IMR-90 (cell line): Measurements from ENCODE around the gene PCNX2. TPM values are rescaled to one million over a fixed set of nuclear protein-coding genes. Genes with fewer than 3 reads are reported as not detected.

Source experiments
- ATAC-seq: fragments of 200-7000 bp; cut with Tn5 transposase; 2 replicates; pipeline ENCODE4 v1.9.1; 2020; ENCODE audit warnings: low read depth, mild to moderate bottlenecking, moderate library complexity
- BruUV-seq: library from RNA; stranded (reverse); fragments of 400-500 nt; replicated peaks from 2 replicates; lab custom pipeline; 2021; lab: Mats Ljungman, UMichigan
- CTCF ChIA-PET: fragments of 300-600 bp; formaldehyde crosslinking; extraction: SDS; loops from one replicate; lab custom pipeline; 2021; ENCODE audit warnings: antibody characterized with exemption; lab: Yijun Ruan, JAX
- POLR2A ChIA-PET: fragments of 300-600 bp; sonication (Branson Sonifier 250); formaldehyde crosslinking; loops from one replicate; lab custom pipeline; 2022; ENCODE audit warnings: antibody characterized with exemption; ENCODE audit not compliant: unreplicated experiment; lab: Charles Lee
- DNase-seq: peaks from one replicate; pipeline ENCODE4 v3.0.0; 2013
- H2AFZ ChIP-seq: replicated peaks from 2 replicates; pipeline ENCODE3; 2013; ENCODE audit warnings: low read length, mild to moderate bottlenecking; ENCODE audit not compliant: poor library complexity
- H2AK5ac ChIP-seq: 2 replicates; pipeline ENCODE4 v1.6.1; 2013; ENCODE audit warnings: low read depth, low read length, inconsistent platforms
- H2AK9ac ChIP-seq: replicated peaks from 2 replicates; pipeline ENCODE3; 2013; ENCODE audit warnings: mild to moderate bottlenecking, low read depth, low read length, moderate library complexity; ENCODE audit not compliant: poor library complexity
- H2BK120ac ChIP-seq: 2 replicates; pipeline ENCODE4 v1.6.1; 2013; ENCODE audit warnings: low read depth, low read length, inconsistent platforms
- H2BK15ac ChIP-seq: 3 replicates; pipeline ENCODE4 v1.6.1; 2013; ENCODE audit warnings: low read depth, low read length, inconsistent platforms
- H2BK20ac ChIP-seq: 2 replicates; pipeline ENCODE4 v1.6.1; 2013; ENCODE audit warnings: low read depth, mild to moderate bottlenecking, inconsistent platforms, low read length, moderate library complexity
- H2BK5ac ChIP-seq: 2 replicates; pipeline ENCODE4 v1.6.1; 2013; ENCODE audit warnings: mild to moderate bottlenecking, low read depth, low read length, inconsistent platforms; ENCODE audit not compliant: poor library complexity, severe bottlenecking
- H3K14ac ChIP-seq: replicated peaks from 2 replicates; pipeline ENCODE4 v1.6.1; 2013; ENCODE audit warnings: low read depth, low read length, inconsistent platforms
- H3K18ac ChIP-seq: 2 replicates; pipeline ENCODE4 v1.6.1; 2013; ENCODE audit warnings: low read depth, low read length, control low read depth
- H3K23ac ChIP-seq: 2 replicates; pipeline ENCODE4 v1.6.1; 2013; ENCODE audit warnings: low read depth, low read length, inconsistent platforms
- H3K27ac ChIP-seq: 2 replicates; pipeline ENCODE4 v1.5.1; 2013; ENCODE audit warnings: mild to moderate bottlenecking, control low read depth, low read length; ENCODE audit not compliant: insufficient read depth
- H3K27me3 ChIP-seq: 2 replicates; pipeline ENCODE4 v1.6.1; 2013; ENCODE audit warnings: low read length; ENCODE audit not compliant: control insufficient read depth, insufficient read depth
- H3K36me3 ChIP-seq: 2 replicates; pipeline ENCODE4 v1.6.1; 2013; ENCODE audit warnings: low read length, mixed read lengths; ENCODE audit not compliant: control insufficient read depth, insufficient read depth
- H3K4ac ChIP-seq: 2 replicates; pipeline ENCODE4 v1.6.1; 2013; ENCODE audit warnings: low read depth, low read length, inconsistent platforms
- H3K4me1 ChIP-seq: 2 replicates; pipeline ENCODE4 v1.6.1; 2013; ENCODE audit warnings: low read length, mixed read lengths; ENCODE audit not compliant: control insufficient read depth, insufficient read depth
- H3K4me2 ChIP-seq: 2 replicates; pipeline ENCODE4 v1.6.1; 2013; ENCODE audit warnings: low read depth, mild to moderate bottlenecking, control low read depth, low read length, moderate library complexity
- H3K4me3 ChIP-seq: 2 replicates; pipeline ENCODE4 v1.5.1; 2013; ENCODE audit warnings: low read depth, mild to moderate bottlenecking, control low read depth, low read length, moderate library complexity; ENCODE audit not compliant: insufficient read depth
- H3K56ac ChIP-seq: 2 replicates; pipeline ENCODE4 v1.6.1; 2013; ENCODE audit warnings: low read length, inconsistent platforms; ENCODE audit not compliant: insufficient read depth; ENCODE audit errors: extremely low read depth
- H3K79me1 ChIP-seq, 2 experiments: 2 replicates each; pipeline ENCODE4 v1.6.1; 2013; ENCODE audit warnings: low read length in 2 of 2, inconsistent platforms in 1 of 2, low read depth in 1 of 2
- H3K9ac ChIP-seq: 2 replicates; pipeline ENCODE4 v1.6.1; 2013; ENCODE audit warnings: low read depth, low read length, control low read depth
- H3K9me1 ChIP-seq: 2 replicates; pipeline ENCODE4 v1.6.1; 2013; ENCODE audit warnings: low read length, inconsistent platforms; ENCODE audit not compliant: insufficient read depth
- H3K9me3 ChIP-seq: 2 replicates; pipeline ENCODE4 v1.6.1; 2013; ENCODE audit warnings: low read length; ENCODE audit not compliant: control insufficient read depth, insufficient read depth
- H4K20me1 ChIP-seq: 2 replicates; pipeline ENCODE4 v1.6.1; 2013; ENCODE audit warnings: low read length, inconsistent platforms; ENCODE audit not compliant: insufficient read depth
- H4K5ac ChIP-seq: 2 replicates; pipeline ENCODE4 v1.6.1; 2013; ENCODE audit warnings: mild to moderate bottlenecking, low read depth, low read length, control low read depth
- H4K8ac ChIP-seq, 2 experiments: 2 replicates each; pipeline ENCODE4 v1.6.1; 2013; ENCODE audit warnings: low read depth in 2 of 2, low read length in 2 of 2, control low read depth in 1 of 2, inconsistent platforms in 1 of 2
- H4K91ac ChIP-seq: 2 replicates; pipeline ENCODE4 v1.6.1; 2013; ENCODE audit warnings: low read depth, low read length, inconsistent platforms; ENCODE audit not compliant: insufficient read depth
- NFE2L2 ChIP-seq: fragments of 150-350 bp; IDR thresholded peaks from 2 replicates; pipeline ENCODE4 v1.6.1; 2016; ENCODE audit warnings: low read depth, mild to moderate bottlenecking, low read length
- WGBS, 2 experiments: methylation state at CpG; one replicate each; pipeline versions ENCODE4 v1.1.5 to v1.1.7; 2013; ENCODE audit warnings: missing lambda C conversion rate in 2 of 2; ENCODE audit not compliant: insufficient read length in 1 of 2; ENCODE audit errors: extremely low coverage in 2 of 2; 5-methylcytosine and 5-hydroxymethylcytosine counted together
- dilution Hi-C: fragments of 300-500 bp; cut with HindIII; formaldehyde crosslinking; loops from one replicate; pipeline ENCODE4 v1.14.3; 2018; ENCODE audit warnings: low sequenced_read_pairs; ENCODE audit not compliant: unreplicated experiment
- in situ Hi-C: fragments of 300-500 bp; cut with MboI; formaldehyde crosslinking; loops from 3 replicates; pipeline ENCODE4 v1.14.3; 2019; ENCODE audit warnings: low sequenced_read_pairs, inconsistent platforms, mixed read lengths
- intact Hi-C: fragments of 100-400 bp; cut with micrococcal nuclease; formaldehyde crosslinking; loops from 2 replicates; pipeline ENCODE4 v1.10.0; 2022
- polyA plus RNA-seq, 3 experiments: library from polyadenylated mRNA; depleted of rRNA; stranded (reverse); fragments of >200 nt; gene quantifications; 2 replicates each; pipeline ENCODE4 v1.2.3, GENCODE V29; 2012; ENCODE audit warnings: low replicate concordance in 1 of 3
- total RNA-seq: library from RNA; depleted of rRNA; stranded (reverse); fragments of >200 nt; gene quantifications from 2 replicates; pipeline ENCODE4 v1.2.3, GENCODE V29; 2012

The PCNX2 gene
- total and polyA plus RNA-seq, 2 of the 4 experiments (the other 2 are of a cell fraction) = 15.9 to 22.6 TPM

GRCh38 chr1:232938926-232939325 is 356.6 kb downstream of the PCNX2 start:
- no peak overlapping the region for H3K56ac ChIP-seq
- no peak overlapping the region for H2AFZ ChIP-seq
- no peak overlapping the region for H2BK20ac ChIP-seq
- H4K20me1 ChIP-seq = no peaks in the 10 kb centered on the region
- H4K5ac ChIP-seq = no peak overlapping the region
- intact Hi-C loops = no loop called here
- no peak overlapping the region for H3K4me2 ChIP-seq
- no peak overlapping the region for H4K8ac ChIP-seq
- H3K79me1 ChIP-seq = no peaks in the 10 kb centered on the region
- no peak overlapping the region for H2AK9ac ChIP-seq
- H3K36me3 ChIP-seq = no peaks in the 10 kb centered on the region
- no peak overlapping the region for H2BK5ac ChIP-seq
- no peak overlapping the region for H3K4ac ChIP-seq
- no peak overlapping the region for H2BK15ac ChIP-seq
- H4K91ac ChIP-seq = no peak overlapping the region
- H3K9me1 ChIP-seq = no peaks in the 10 kb centered on the region
- in situ Hi-C loops = no loop called here
- no peak for TF ChIP-seq NFE2L2
- ATAC-seq = no peak
- no CpG with 5 or more reads among the region's 11 CpGs for WGBS, 2 experiments
- no peak overlapping the region for H2BK120ac ChIP-seq
- DNase-seq = no peak
- no TSS peak for BruUV-seq
- CTCF ChIA-PET = no interaction called here
- no peaks in the 10 kb centered on the region; the same call in 1 of the 2 replicates for H3K27me3 ChIP-seq
- peaks cover 2% of the 10 kb centered on the region; the same call in 1 of the 2 replicates for H3K4me1 ChIP-seq
- H3K27ac ChIP-seq = no peak overlapping the region
- POLR2A ChIA-PET = no interaction called here
- H3K9me3 ChIP-seq = no peaks in the 10 kb centered on the region; the same call in 1 of the 2 replicates
- no peak overlapping the region for H3K9ac ChIP-seq
- H3K18ac ChIP-seq = no peak overlapping the region
- H3K23ac ChIP-seq = no peak overlapping the region
- dilution Hi-C loops = loop anchor here (25.0 kb wide), 1 partner anchor 102 kb away; no protein-coding TSS in a partner anchor
- no peak overlapping the region for H3K14ac ChIP-seq
- H2AK5ac ChIP-seq = no peak overlapping the region
- H3K4me3 ChIP-seq = no peak overlapping the region
